ENCODE data around the gene TTC38. TPM values are rescaled to one million over a fixed set of nuclear protein-coding genes. Genes with fewer than 3 reads are reported as not detected.
A peak's percentile ranks its signal among the peaks of the same experiment; 100 is the strongest.

Gene TTC38
- total and polyA plus RNA-seq, 2 experiments from 2014 or later, result 21.5 to 27.6 TPM

GRCh38 chr22:46224898-46225290, 42.9 kb upstream of the TTC38 start:
- H3K27ac ChIP-seq, result no peak overlapping the region
- no peak overlapping the region for H2AFZ ChIP-seq
- no peaks in the 10 kb centered on the region for H3K27me3 ChIP-seq (replicated peaks; ENCODE audit: insufficient read depth)
- H3K79me2 ChIP-seq (ENCODE audit: insufficient read depth), result no peaks in the 10 kb centered on the region
- no peak overlapping the region for H3K9ac ChIP-seq
- no peaks in the 10 kb centered on the region for H3K9me2 ChIP-seq (ENCODE audit: insufficient read depth)
- peaks cover 9% of the 10 kb centered on the region for H3K4me1 ChIP-seq (ENCODE audit: insufficient read depth)
- peaks cover 19% of the 10 kb centered on the region for H3F3A ChIP-seq (ENCODE audit: insufficient read depth)
- TF ChIP-seq EZH2 (IDR thresholded peaks at IDR 0.05; ENCODE audit: insufficient read depth, poor library complexity, severe bottlenecking) (no peak), EZH2phosphoT487 (IDR thresholded peaks at IDR 0.05; ENCODE audit: insufficient read depth, low read depth) (no peak)
- H3K36me3 ChIP-seq (ENCODE audit: low read depth), result peaks cover 13% of the 10 kb centered on the region
- no peak overlapping the region for H3K4me3 ChIP-seq
- WGBS, 2 experiments (ENCODE audit: low coverage in 1 of 2, low lambda C conversion rate in 2 of 2, missing lambda C conversion rate in 2 of 2), result 88 to 90% methylated on average over 10 of the region's 10 CpGs
- in situ Hi-C loops (cut with MboI), result no loop called here
- no peaks in the 10 kb centered on the region for H4K20me1 ChIP-seq (ENCODE audit: insufficient read depth)
- no peaks in the 10 kb centered on the region for H3K9me3 ChIP-seq (ENCODE audit: low read depth)
- no peak for DNase-seq
- no peak overlapping the region for H3K4me2 ChIP-seq (ENCODE audit: unreplicated experiment)

GRCh38 chr22:46225631-46226030, 42.2 kb upstream of the TTC38 start:
- in situ Hi-C loops (cut with MboI), result no loop called here
- Histone ChIP-seq H2AFZ (no peak overlapping the region), H3K9me2 (ENCODE audit: insufficient read depth) (no peaks in the 10 kb centered on the region), H3K4me2 (ENCODE audit: unreplicated experiment) (no peak overlapping the region), H3K27me3 (replicated peaks; ENCODE audit: insufficient read depth) (no peaks in the 10 kb centered on the region), H3K36me3 (ENCODE audit: low read depth) (peaks cover 8% of the 10 kb centered on the region; the same call in 1 of the 2 replicates), H3K79me2 (ENCODE audit: insufficient read depth) (no peaks in the 10 kb centered on the region), H3F3A (ENCODE audit: insufficient read depth) (peaks cover 19% of the 10 kb centered on the region), H3K4me1 (ENCODE audit: insufficient read depth) (peaks cover 10% of the 10 kb centered on the region), H3K9me3 (ENCODE audit: low read depth) (no peaks in the 10 kb centered on the region), H4K20me1 (ENCODE audit: insufficient read depth) (no peaks in the 10 kb centered on the region), H3K27ac (no peak overlapping the region), H3K9ac (no peak overlapping the region), H3K4me3 (no peak overlapping the region)
- DNase-seq, result no peak
- WGBS, 2 experiments (ENCODE audit: low coverage in 1 of 2, low lambda C conversion rate in 2 of 2, missing lambda C conversion rate in 2 of 2), result 93 to 99% methylated on average over 7 of the region's 7 CpGs
- no peak for TF ChIP-seq EZH2phosphoT487 (IDR thresholded peaks at IDR 0.05; ENCODE audit: insufficient read depth, low read depth)
- no peak for TF ChIP-seq EZH2 (IDR thresholded peaks at IDR 0.05; ENCODE audit: insufficient read depth, poor library complexity, severe bottlenecking)

- Histone ChIP-seq H3K4me3 (no peak overlapping the region), H3K9me2 (ENCODE audit: insufficient read depth) (no peaks in the 10 kb centered on the region), H3K27me3 (replicated peaks; ENCODE audit: insufficient read depth) (no peaks in the 10 kb centered on the region), H3K9ac (no peak overlapping the region), H2AFZ (no peak overlapping the region), H3K79me2 (ENCODE audit: insufficient read depth) (no peaks in the 10 kb centered on the region), H3K27ac (no peak overlapping the region), H3F3A (ENCODE audit: insufficient read depth) (peaks cover 19% of the 10 kb centered on the region), H3K4me2 (ENCODE audit: unreplicated experiment) (no peak overlapping the region), H3K9me3 (ENCODE audit: low read depth) (no peaks in the 10 kb centered on the region), H4K20me1 (ENCODE audit: insufficient read depth) (no peaks in the 10 kb centered on the region), H3K36me3 (ENCODE audit: low read depth) (no peaks in the 10 kb centered on the region), H3K4me1 (ENCODE audit: insufficient read depth) (peaks cover 10% of the 10 kb centered on the region)
- TF ChIP-seq EZH2 (IDR thresholded peaks at IDR 0.05; ENCODE audit: insufficient read depth, poor library complexity, severe bottlenecking) (no peak), EZH2phosphoT487 (IDR thresholded peaks at IDR 0.05; ENCODE audit: insufficient read depth, low read depth) (no peak)
- DNase-seq, result no peak
- in situ Hi-C loops (cut with MboI), result no loop called here
- WGBS, 2 experiments (ENCODE audit: low coverage in 1 of 2, low lambda C conversion rate in 2 of 2, missing lambda C conversion rate in 2 of 2), result 96 to 97% methylated on average over 6 to 7 of the region's 7 CpGs
These were observed 41.2 kb upstream of the TTC38 start for GRCh38 chr22:46226577-46226976.

GRCh38 chr22:46229701-46230100, 38.1 kb upstream of the TTC38 start:
- H3K4me3 ChIP-seq, result no peak overlapping the region
- H3K9ac ChIP-seq, result no peak overlapping the region
- peaks cover 10% of the 10 kb centered on the region for H3K4me1 ChIP-seq (ENCODE audit: insufficient read depth)
- peaks cover 19% of the 10 kb centered on the region for H3F3A ChIP-seq (ENCODE audit: insufficient read depth)
- in situ Hi-C loops (cut with MboI), result no loop called here
- H3K4me2 ChIP-seq (ENCODE audit: unreplicated experiment), result peak overlapping the region; percentile 6
- H3K9me2 ChIP-seq (ENCODE audit: insufficient read depth), result no peaks in the 10 kb centered on the region
- 69 to 74% methylated on average over 8 of the region's 8 CpGs for WGBS, 2 experiments (ENCODE audit: low coverage in 1 of 2, low lambda C conversion rate in 2 of 2, missing lambda C conversion rate in 2 of 2)
- H4K20me1 ChIP-seq (ENCODE audit: insufficient read depth), result no peaks in the 10 kb centered on the region
- peak; percentile 79 for DNase-seq
- TF ChIP-seq EZH2phosphoT487 (IDR thresholded peaks at IDR 0.05; ENCODE audit: insufficient read depth, low read depth), result no peak
- TF ChIP-seq EZH2 (IDR thresholded peaks at IDR 0.05; ENCODE audit: insufficient read depth, poor library complexity, severe bottlenecking), result no peak
- no peaks in the 10 kb centered on the region for H3K79me2 ChIP-seq (ENCODE audit: insufficient read depth)
- H3K36me3 ChIP-seq (ENCODE audit: low read depth), result no peaks in the 10 kb centered on the region
- no peaks in the 10 kb centered on the region for H3K9me3 ChIP-seq (ENCODE audit: low read depth)
- H3K27me3 ChIP-seq (replicated peaks; ENCODE audit: insufficient read depth), result no peaks in the 10 kb centered on the region
- no peak overlapping the region for H2AFZ ChIP-seq
- H3K27ac ChIP-seq, result peak overlapping the region; percentile 34
